Caco-2 (cell line): ENCODE results near the gene CXADR. TPM values are rescaled to one million over a fixed set of nuclear protein-coding genes. Genes with fewer than 3 reads are reported as not detected.

Source experiments
- BruUV-seq: library from RNA; stranded (reverse); fragments of 400-500 nt; replicated peaks from 2 replicates; lab custom pipeline; 2021; lab: Mats Ljungman, UMichigan
- CTCF ChIA-PET: fragments of 300-600 bp; sonication (Branson Sonifier 250); formaldehyde crosslinking; loops from one replicate; lab custom pipeline; 2022; ENCODE audit warnings: antibody characterized with exemption; lab: Charles Lee
- POLR2A ChIA-PET: fragments of 300-600 bp; sonication (Branson Sonifier 250); formaldehyde crosslinking; loops from one replicate; lab custom pipeline; 2022; ENCODE audit warnings: antibody characterized with exemption; lab: Charles Lee
- DNase-seq, 2 experiments: peaks; one replicate each; pipeline versions ENCODE4 v3.0.0 to v3.0.0-alpha.2; 2020 to 2022
- H3K27me3 ChIP-seq: replicated peaks from 2 replicates; pipeline ENCODE4 v1.6.0; 2011; ENCODE audit warnings: low read length; ENCODE audit not compliant: control insufficient read depth, insufficient read depth
- H3K36me3 ChIP-seq: 2 replicates; pipeline ENCODE4 v1.5.1; 2011; ENCODE audit warnings: low read length; ENCODE audit not compliant: control insufficient read depth, insufficient read depth
- H3K4me1 ChIP-seq: fragments of 250-450 bp; sonication (Bioruptor Pico); 2 replicates; pipeline ENCODE4 v1.5.1; 2020; ENCODE audit warnings: mild to moderate bottlenecking
- H3K4me3 ChIP-seq: 2 replicates; pipeline ENCODE4 v1.5.1; 2011; ENCODE audit warnings: low read depth, mild to moderate bottlenecking, control low read depth, low read length
- H3K9me3 ChIP-seq: fragments of 250-450 bp; sonication (Bioruptor Pico); 2 replicates; pipeline ENCODE4 v1.5.1; 2020; ENCODE audit warnings: mild to moderate bottlenecking, moderate library complexity
- H3K27ac Mint-ChIP-seq: one replicate; pipeline ENCODE4 v1.8.0; 2022; ENCODE audit warnings: mixed read lengths; ENCODE audit not compliant: unreplicated experiment
- H3K27me3 Mint-ChIP-seq: one replicate; pipeline ENCODE4 v1.8.0; 2022; ENCODE audit warnings: mixed read lengths; ENCODE audit not compliant: insufficient read depth, unreplicated experiment
- H3K36me3 Mint-ChIP-seq: one replicate; pipeline ENCODE4 v1.8.0; 2022; ENCODE audit warnings: mild to moderate bottlenecking, mixed read lengths; ENCODE audit not compliant: insufficient read depth, unreplicated experiment
- H3K4me1 Mint-ChIP-seq: one replicate; pipeline ENCODE4 v1.8.0; 2022; ENCODE audit warnings: low read depth, mixed read lengths; ENCODE audit not compliant: unreplicated experiment
- H3K4me3 Mint-ChIP-seq: one replicate; pipeline ENCODE4 v1.8.0; 2022; ENCODE audit warnings: mild to moderate bottlenecking, moderate library complexity, mixed read lengths; ENCODE audit not compliant: unreplicated experiment
- H3K9me3 Mint-ChIP-seq: one replicate; pipeline ENCODE4 v1.8.0; 2022; ENCODE audit warnings: mixed read lengths; ENCODE audit not compliant: unreplicated experiment
- CTCF ChIP-seq, 2 experiments: fragments of 200-600 bp in 1 of 2; IDR thresholded peaks; 1 replicate in 1 of 2; 2 replicates in 1 of 2; pipeline versions ENCODE4 v1.5.1 to v1.8.0; 2011 to 2022; ENCODE audit warnings: antibody characterized with exemption in 1 of 2, control low read depth in 1 of 2, inconsistent platforms in 1 of 2, low read depth in 1 of 2, low read length in 1 of 2, mild to moderate bottlenecking in 1 of 2, moderate library complexity in 1 of 2; ENCODE audit not compliant: insufficient read depth in 1 of 2, severe bottlenecking in 1 of 2, unreplicated experiment in 1 of 2
- intact Hi-C: fragments of 100-400 bp; cut with micrococcal nuclease; formaldehyde crosslinking; loops from one replicate; pipeline ENCODE4 v1.10.0; 2022; ENCODE audit not compliant: unreplicated experiment
- total RNA-seq: library from RNA; stranded (reverse); gene quantifications from 2 replicates; pipeline ENCODE4 v1.2.3, GENCODE V29; 2022

Gene CXADR
- total RNA-seq, 1 experiment from 2014 or later, result 102 TPM

DNA sequence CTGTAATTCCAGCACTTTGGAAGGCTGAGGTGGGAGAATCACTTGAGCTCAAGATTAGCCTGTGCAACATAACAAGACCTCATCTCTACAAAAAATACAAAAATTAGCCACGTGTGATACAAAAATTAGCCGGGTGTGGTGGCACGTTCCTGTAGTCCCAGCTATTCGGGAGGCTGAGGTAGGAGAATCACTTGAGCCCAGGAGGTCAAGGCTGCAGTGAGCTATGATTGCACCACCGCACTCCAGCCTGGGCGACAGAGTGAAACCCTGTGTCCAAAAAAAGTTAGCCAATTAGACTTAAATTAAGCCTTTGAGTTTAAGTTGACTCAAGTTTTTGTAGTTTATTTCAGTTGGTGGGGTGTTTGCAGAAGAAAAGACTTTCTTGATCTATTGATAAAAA lies 11.8 kb downstream of the CXADR start:
- Mint-ChIP-seq H3K27me3 (no peaks in the 10 kb centered on the region), H3K36me3 (peaks cover 54% of the 10 kb centered on the region), H3K9me3 (no peaks in the 10 kb centered on the region), H3K4me3 (peak overlapping the region; percentile 7), H3K4me1 (peaks cover 54% of the 10 kb centered on the region), H3K27ac (peak overlapping the region; percentile 18)
- Histone ChIP-seq H3K27me3 (no peaks in the 10 kb centered on the region), H3K4me3 (no peak overlapping the region), H3K36me3 (no peaks in the 10 kb centered on the region), H3K4me1 (peaks cover 94% of the 10 kb centered on the region), H3K9me3 (no peaks in the 10 kb centered on the region)
- no TSS peak for BruUV-seq
- TF ChIP-seq CTCF (IDR thresholded peaks at IDR 0.05; ENCODE audit: insufficient read depth in 1 of 2, low read depth in 1 of 2, low read length in 1 of 2, severe bottlenecking in 1 of 2, unreplicated experiment in 1 of 2), result no peak
- ChIA-PET POLR2A (interaction anchor here (0.8 kb wide), 1 partner anchor 11 kb away, joined by 4 read pairs; no protein-coding TSS in a partner anchor), CTCF (no interaction called here)
- no peak for DNase-seq
- intact Hi-C loops, result loop anchor here (10.0 kb wide), 1 partner anchor 190 kb away; no protein-coding TSS in a partner anchor

DNA sequence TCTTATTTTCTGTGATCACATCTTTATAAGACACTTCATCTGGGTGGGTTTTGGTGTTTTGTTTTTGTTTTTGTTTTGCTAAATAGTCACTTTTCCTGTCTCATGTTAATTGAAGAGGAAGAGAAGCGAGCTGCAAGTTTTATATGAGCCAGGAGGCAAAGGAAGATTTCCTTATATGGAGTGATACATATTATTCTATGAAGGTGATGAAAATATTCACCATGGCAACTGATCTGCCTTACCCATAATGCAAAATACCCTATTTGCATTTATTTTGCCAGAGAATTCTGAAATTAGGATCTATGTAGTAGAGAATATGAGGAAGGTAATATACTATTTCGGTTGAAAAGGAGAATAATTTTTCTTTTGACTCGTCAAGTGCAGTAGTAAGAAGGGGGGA lies 13.9 kb downstream of the CXADR start:
- H3K4me1 Mint-ChIP-seq, result peaks cover 41% of the 10 kb centered on the region

GRCh38 chr21:17527240-17527639 lies 14.4 kb downstream of the CXADR start:
- no peak for TF ChIP-seq CTCF (IDR thresholded peaks at IDR 0.05; ENCODE audit: insufficient read depth in 1 of 2, low read depth in 1 of 2, low read length in 1 of 2, severe bottlenecking in 1 of 2, unreplicated experiment in 1 of 2)
- H3K9me3 Mint-ChIP-seq, result no peaks in the 10 kb centered on the region
- peak; percentile 55 to 56 for DNase-seq
- Histone ChIP-seq H3K27me3 (no peaks in the 10 kb centered on the region), H3K4me1 (peaks cover 68% of the 10 kb centered on the region), H3K4me3 (no peak overlapping the region), H3K9me3 (no peaks in the 10 kb centered on the region), H3K36me3 (no peaks in the 10 kb centered on the region)
- peaks cover 61% of the 10 kb centered on the region for H3K36me3 Mint-ChIP-seq
- ChIA-PET POLR2A (interaction anchor here (0.6 kb wide), 1 partner anchor 15 kb away, joined by 3 read pairs; no protein-coding TSS in a partner anchor), CTCF (interaction anchor here (1.0 to 1.4 kb wide), 2 partner anchors 15 to 27 kb away, joined by 3 to 5 read pairs; no protein-coding TSS in a partner anchor)
- H3K27ac Mint-ChIP-seq, result peak overlapping the region; percentile 91
- H3K4me3 Mint-ChIP-seq, result peak overlapping the region; percentile 51
- no peaks in the 10 kb centered on the region for H3K27me3 Mint-ChIP-seq
- no TSS peak for BruUV-seq
- H3K4me1 Mint-ChIP-seq, result peaks cover 43% of the 10 kb centered on the region
- intact Hi-C loops, result loop anchor here (1.0 to 10.0 kb wide), 3 partner anchors 10 to 188 kb away; no protein-coding TSS in a partner anchor

More for the DNA sequence above, 13.9 kb downstream of the CXADR start:
- Mint-ChIP-seq H3K4me3 (peak overlapping the region; percentile 51), H3K27me3 (no peaks in the 10 kb centered on the region), H3K36me3 (peaks cover 59% of the 10 kb centered on the region), H3K27ac (peak overlapping the region; percentile 91), H3K9me3 (no peaks in the 10 kb centered on the region)
- no peak overlapping the region for H3K4me3 ChIP-seq
- CTCF ChIA-PET, result interaction anchor here (1.0 to 1.4 kb wide), 2 partner anchors 15 to 28 kb away, joined by 3 to 5 read pairs; no protein-coding TSS in a partner anchor
- BruUV-seq, result no TSS peak
- H3K9me3 ChIP-seq, result no peaks in the 10 kb centered on the region
- H3K4me1 ChIP-seq, result peaks cover 73% of the 10 kb centered on the region
- POLR2A ChIA-PET, result no interaction called here
- intact Hi-C loops, result loop anchor here (1.0 to 10.0 kb wide), 3 partner anchors 11 to 188 kb away; no protein-coding TSS in a partner anchor
- H3K36me3 ChIP-seq, result no peaks in the 10 kb centered on the region
- no peaks in the 10 kb centered on the region for H3K27me3 ChIP-seq
- no peak for DNase-seq
- no peak for TF ChIP-seq CTCF (IDR thresholded peaks at IDR 0.05; ENCODE audit: insufficient read depth in 1 of 2, low read depth in 1 of 2, low read length in 1 of 2, severe bottlenecking in 1 of 2, unreplicated experiment in 1 of 2)
